OCI-LY7 (cell line): Measurements from ENCODE around the gene PCBP3. TPM values are rescaled to one million over a fixed set of nuclear protein-coding genes. Genes with fewer than 3 reads are reported as not detected.

Experiments
- BruUV-seq: library from RNA; stranded (reverse); fragments of 400-500 nt; replicated peaks from 2 replicates; lab custom pipeline; 2021; lab: Mats Ljungman, UMichigan
- CTCF ChIA-PET: fragments of 300-600 bp; sonication (Branson Sonifier 250); formaldehyde crosslinking; loops from one replicate; lab custom pipeline; 2022; ENCODE audit warnings: antibody characterized with exemption; ENCODE audit not compliant: unreplicated experiment; lab: Charles Lee
- POLR2A ChIA-PET: fragments of 300-600 bp; sonication (Branson Sonifier 250); formaldehyde crosslinking; loops from one replicate; lab custom pipeline; 2022; ENCODE audit warnings: antibody characterized with exemption; lab: Charles Lee
- DNase-seq: peaks from one replicate; pipeline ENCODE4 v3.0.0-alpha.2; 2015; ENCODE audit warnings: low spot score
- H2AFZ ChIP-seq: fragments of 200-600 bp; sonication (generic), shearing (Covaris generic); 2 replicates; pipeline ENCODE4 v1.6.1; 2014; ENCODE audit warnings: mild to moderate bottlenecking, antibody characterized with exemption, low read length, moderate library complexity
- H3K27ac ChIP-seq: fragments of 200-600 bp; sonication (generic); 2 replicates; pipeline ENCODE4 v1.5.1; 2014; ENCODE audit warnings: mixed run types, low read depth, mild to moderate bottlenecking, moderate library complexity, low read length, inconsistent platforms; ENCODE audit not compliant: poor library complexity, severe bottlenecking
- H3K36me3 ChIP-seq: fragments of 200-600 bp; sonication (generic); 2 replicates; pipeline ENCODE4 v1.6.1; 2014; ENCODE audit warnings: mild to moderate bottlenecking, antibody characterized with exemption, low read length, moderate library complexity, mixed read lengths; ENCODE audit not compliant: insufficient read depth
- H3K4me1 ChIP-seq: fragments of 200-600 bp; sonication (generic); 2 replicates; pipeline ENCODE4 v1.5.1; 2014; ENCODE audit warnings: mild to moderate bottlenecking, low read length; ENCODE audit not compliant: insufficient read depth, poor library complexity, severe bottlenecking
- H3K4me2 ChIP-seq: fragments of 200-600 bp; sonication (generic); 2 replicates; pipeline ENCODE4 v1.6.1; 2014; ENCODE audit warnings: mild to moderate bottlenecking, low read length
- H3K4me3 ChIP-seq: fragments of 200-600 bp; sonication (generic); 2 replicates; pipeline ENCODE4 v1.5.1; 2014; ENCODE audit warnings: mild to moderate bottlenecking, low read depth, low read length; ENCODE audit not compliant: poor library complexity, severe bottlenecking
- H3K79me2 ChIP-seq: fragments of 200-600 bp; sonication (generic); 2 replicates; pipeline ENCODE4 v1.6.1; 2016; ENCODE audit warnings: low read depth, mild to moderate bottlenecking, low read length, moderate library complexity, mixed read lengths; ENCODE audit not compliant: insufficient read depth
- H3K9me2 ChIP-seq: fragments of 200-600 bp; sonication (generic); 2 replicates; pipeline ENCODE4 v1.6.1; 2016; ENCODE audit warnings: mild to moderate bottlenecking, low read length, mixed read lengths; ENCODE audit not compliant: insufficient read depth
- H3K9me3 ChIP-seq: fragments of 200-600 bp; sonication (generic); 2 replicates; pipeline ENCODE4 v1.6.1; 2014; ENCODE audit warnings: mild to moderate bottlenecking, mixed run types, low read length, mixed read lengths
- H4K20me1 ChIP-seq: fragments of 200-600 bp; sonication (generic); 2 replicates; pipeline ENCODE4 v1.6.1; 2014; ENCODE audit warnings: mild to moderate bottlenecking, antibody characterized with exemption, low read length, moderate library complexity, mixed read lengths; ENCODE audit not compliant: insufficient read depth
- CTCF ChIP-seq: fragments of 200-600 bp; sonication (generic); conservative IDR thresholded peaks from 2 replicates; pipeline ENCODE4 v1.5.1; 2014; ENCODE audit warnings: mild to moderate bottlenecking, antibody characterized with exemption, low read length, moderate library complexity, mixed read lengths
- EZH2phosphoT487 ChIP-seq: fragments of 200-600 bp; sonication (generic); IDR thresholded peaks from 2 replicates; pipeline ENCODE4 v1.6.1; 2018; ENCODE audit warnings: low read depth, borderline replicate concordance, mild to moderate bottlenecking, mixed run types, antibody characterized with exemption, low read length, moderate library complexity, mixed read lengths
- intact Hi-C: fragments of 100-400 bp; cut with micrococcal nuclease; formaldehyde crosslinking; loops from one replicate; pipeline ENCODE4 v1.10.0; 2022; ENCODE audit not compliant: unreplicated experiment
- total RNA-seq, 2 experiments: library from RNA; depleted of rRNA in 1 of 2; stranded (reverse); fragments of >200 nt in 1 of 2; shearing (Covaris generic) in 1 of 2; gene quantifications; 2 replicates each; pipeline ENCODE4 v1.2.3, GENCODE V29; 2014 to 2022

Gene PCBP3
- total RNA-seq, 2 experiments from 2014 or later: 0.61 TPM; not detected in 1

GRCh38 chr21:45595574-45596295, 47.8 kb upstream of the PCBP3 start:
- no peak overlapping the region for H3K27ac ChIP-seq
- no peak for TF ChIP-seq EZH2phosphoT487
- TF ChIP-seq CTCF: no peak
- no peaks in the 10 kb centered on the region for H3K9me3 ChIP-seq
- peak overlapping the region; percentile 71 for H3K4me3 ChIP-seq
- peak overlapping the region; percentile 58; the same call in 1 of the 2 replicates for H3K4me2 ChIP-seq
- ChIA-PET POLR2A (interaction anchor here (0.6 to 0.7 kb wide), 2 partner anchors 515 to 667 kb away, joined by 3 read pairs; no protein-coding TSS in a partner anchor), CTCF (interaction anchor here (0.9 kb wide), 1 partner anchor 40 kb away, joined by 4 read pairs; no protein-coding TSS in a partner anchor)
- no peak for DNase-seq
- peaks cover 23% of the 10 kb centered on the region for H3K4me1 ChIP-seq
- BruUV-seq: no TSS peak
- intact Hi-C loops: loop anchor here (1.0 kb wide), 1 partner anchor 39 kb away; no protein-coding TSS in a partner anchor
- H3K36me3 ChIP-seq: peaks cover 51% of the 10 kb centered on the region
- peaks cover 23% of the 10 kb centered on the region for H3K79me2 ChIP-seq
- H3K9me2 ChIP-seq: no peaks in the 10 kb centered on the region
- no peak overlapping the region for H2AFZ ChIP-seq
- H4K20me1 ChIP-seq: no peaks in the 10 kb centered on the region

- intact Hi-C loops: loop anchor here (1.0 kb wide), 1 partner anchor 41 kb away; no protein-coding TSS in a partner anchor
- DNase-seq: peak; percentile 73
- no peak for TF ChIP-seq EZH2phosphoT487
- TF ChIP-seq CTCF: peak; percentile 84
- TSS peak; percentile 35 for BruUV-seq
- no peak overlapping the region for H3K27ac ChIP-seq
- H2AFZ ChIP-seq: no peak overlapping the region
- no peaks in the 10 kb centered on the region for H4K20me1 ChIP-seq
- POLR2A ChIA-PET: interaction anchor here (0.7 kb wide), 1 partner anchor 668 kb away, joined by 3 read pairs; no protein-coding TSS in a partner anchor
- H3K4me3 ChIP-seq: no peak overlapping the region
- H3K9me2 ChIP-seq: no peaks in the 10 kb centered on the region
- peaks cover 23% of the 10 kb centered on the region for H3K79me2 ChIP-seq
- H3K4me2 ChIP-seq: no peak overlapping the region
- H3K36me3 ChIP-seq: peaks cover 62% of the 10 kb centered on the region
- CTCF ChIA-PET: interaction anchor here (0.9 kb wide), 1 partner anchor 41 kb away, joined by 4 read pairs; no protein-coding TSS in a partner anchor
- H3K9me3 ChIP-seq: no peaks in the 10 kb centered on the region
- H3K4me1 ChIP-seq: peaks cover 23% of the 10 kb centered on the region
Observed at GRCh38 chr21:45596704-45597318, 46.7 kb upstream of the PCBP3 start.
